Skeletal muscle satellite cell (primary cell): ENCODE results near the gene ZDHHC13.
A peak's percentile ranks its signal among the peaks of the same experiment; 100 is the strongest.

Source experiments
- H3K27me3 ChIP-seq: 2 replicates; pipeline ENCODE4 v1.7.0; 2013; ENCODE audit warnings: low read length; ENCODE audit not compliant: control insufficient read depth, insufficient read depth
- H3K36me3 ChIP-seq: 2 replicates; pipeline ENCODE4 v1.7.0; 2013; ENCODE audit warnings: mild to moderate bottlenecking, control low read depth, low read length; ENCODE audit not compliant: insufficient read depth
- H3K4me1 ChIP-seq: 2 replicates; pipeline ENCODE4 v1.7.0; 2013; ENCODE audit warnings: low read length; ENCODE audit not compliant: control insufficient read depth, insufficient read depth
- H3K4me2 ChIP-seq: 2 replicates; pipeline ENCODE4 v1.7.0; 2013; ENCODE audit warnings: mild to moderate bottlenecking, low read length
- H3K4me3 ChIP-seq: 2 replicates; pipeline ENCODE4 v1.7.0; 2013; ENCODE audit warnings: low read length
- H3K9ac ChIP-seq: 2 replicates; pipeline ENCODE4 v1.7.0; 2013; ENCODE audit warnings: mild to moderate bottlenecking, low read depth, low read length, moderate library complexity
- H3K9me3 ChIP-seq: replicated peaks from 2 replicates; pipeline ENCODE4 v1.7.0; 2013; ENCODE audit warnings: mild to moderate bottlenecking, control low read depth, low read length

Gene ZDHHC13

GRCh38 chr11:19083166-19083565 lies 33.8 kb upstream of the ZDHHC13 start:
- Histone ChIP-seq H3K9me3 (no peaks in the 10 kb centered on the region), H3K4me2 (no peak overlapping the region), H3K36me3 (no peaks in the 10 kb centered on the region), H3K27me3 (no peaks in the 10 kb centered on the region), H3K9ac (no peak overlapping the region), H3K4me1 (peaks cover 40% of the 10 kb centered on the region), H3K4me3 (no peak overlapping the region)

- Histone ChIP-seq H3K9ac (no peak overlapping the region), H3K9me3 (no peaks in the 10 kb centered on the region), H3K4me3 (no peak overlapping the region), H3K4me2 (no peak overlapping the region), H3K4me1 (peaks cover 29% of the 10 kb centered on the region), H3K36me3 (no peaks in the 10 kb centered on the region), H3K27me3 (no peaks in the 10 kb centered on the region)
These were observed 32.2 kb upstream of the ZDHHC13 start for GRCh38 chr11:19084661-19085315.

GRCh38 chr11:19087658-19088057 lies 29.3 kb upstream of the ZDHHC13 start:
- peaks cover 16% of the 10 kb centered on the region for H3K4me1 ChIP-seq
- H3K9me3 ChIP-seq = no peaks in the 10 kb centered on the region
- no peaks in the 10 kb centered on the region for H3K36me3 ChIP-seq
- H3K27me3 ChIP-seq = no peaks in the 10 kb centered on the region
- no peak overlapping the region for H3K9ac ChIP-seq
- H3K4me3 ChIP-seq = no peak overlapping the region
- peak overlapping the region; percentile 53 for H3K4me2 ChIP-seq

- H3K4me3 ChIP-seq = no peak overlapping the region
- H3K27me3 ChIP-seq = no peaks in the 10 kb centered on the region
- H3K4me1 ChIP-seq = peaks cover 16% of the 10 kb centered on the region
- H3K9me3 ChIP-seq = no peaks in the 10 kb centered on the region
- H3K9ac ChIP-seq = no peak overlapping the region
- no peaks in the 10 kb centered on the region for H3K36me3 ChIP-seq
- H3K4me2 ChIP-seq = no peak overlapping the region
These were observed 28.2 kb upstream of the ZDHHC13 start for GRCh38 chr11:19088791-19089190.

GRCh38 chr11:19089421-19089820 lies 27.5 kb upstream of the ZDHHC13 start:
- no peaks in the 10 kb centered on the region for H3K36me3 ChIP-seq
- H3K4me2 ChIP-seq = no peak overlapping the region
- H3K9ac ChIP-seq = no peak overlapping the region
- peaks cover 22% of the 10 kb centered on the region for H3K4me1 ChIP-seq
- no peaks in the 10 kb centered on the region for H3K9me3 ChIP-seq
- no peaks in the 10 kb centered on the region for H3K27me3 ChIP-seq
- no peak overlapping the region for H3K4me3 ChIP-seq

- Histone ChIP-seq H3K4me1 (peaks cover 22% of the 10 kb centered on the region), H3K9ac (no peak overlapping the region), H3K4me2 (no peak overlapping the region), H3K9me3 (no peaks in the 10 kb centered on the region), H3K36me3 (no peaks in the 10 kb centered on the region), H3K27me3 (peaks cover 5% of the 10 kb centered on the region), H3K4me3 (no peak overlapping the region)
These were observed 25.6 kb upstream of the ZDHHC13 start for GRCh38 chr11:19091366-19091765.

GRCh38 chr11:19092342-19092741 lies 24.6 kb upstream of the ZDHHC13 start:
- Histone ChIP-seq H3K36me3 (no peaks in the 10 kb centered on the region), H3K9ac (no peak overlapping the region), H3K4me1 (peaks cover 18% of the 10 kb centered on the region), H3K27me3 (peaks cover 15% of the 10 kb centered on the region), H3K4me2 (no peak overlapping the region), H3K4me3 (no peak overlapping the region), H3K9me3 (no peaks in the 10 kb centered on the region)

GRCh38 chr11:19092850-19093249 lies 24.1 kb upstream of the ZDHHC13 start:
- peaks cover 20% of the 10 kb centered on the region for H3K27me3 ChIP-seq
- H3K9ac ChIP-seq = no peak overlapping the region
- peaks cover 13% of the 10 kb centered on the region for H3K4me1 ChIP-seq
- H3K9me3 ChIP-seq = no peaks in the 10 kb centered on the region
- H3K4me2 ChIP-seq = no peak overlapping the region
- no peak overlapping the region for H3K4me3 ChIP-seq
- no peaks in the 10 kb centered on the region for H3K36me3 ChIP-seq

GRCh38 chr11:19093976-19094375 lies 23.0 kb upstream of the ZDHHC13 start:
- Histone ChIP-seq H3K9me3 (no peaks in the 10 kb centered on the region), H3K4me1 (peaks cover 7% of the 10 kb centered on the region), H3K27me3 (peaks cover 26% of the 10 kb centered on the region), H3K4me2 (peak overlapping the region; percentile 38), H3K36me3 (no peaks in the 10 kb centered on the region), H3K4me3 (no peak overlapping the region), H3K9ac (no peak overlapping the region)

- peaks cover 35% of the 10 kb centered on the region for H3K27me3 ChIP-seq
- H3K36me3 ChIP-seq = no peaks in the 10 kb centered on the region
- no peak overlapping the region for H3K4me2 ChIP-seq
- no peak overlapping the region for H3K4me3 ChIP-seq
- peaks cover 7% of the 10 kb centered on the region for H3K4me1 ChIP-seq
- H3K9me3 ChIP-seq = no peaks in the 10 kb centered on the region
- H3K9ac ChIP-seq = no peak overlapping the region
These were observed 22.1 kb upstream of the ZDHHC13 start for GRCh38 chr11:19094859-19095258.

- Histone ChIP-seq H3K27me3 (peaks cover 62% of the 10 kb centered on the region), H3K4me1 (peaks cover 17% of the 10 kb centered on the region), H3K36me3 (no peaks in the 10 kb centered on the region), H3K9me3 (no peaks in the 10 kb centered on the region), H3K4me2 (no peak overlapping the region), H3K4me3 (no peak overlapping the region), H3K9ac (no peak overlapping the region)
These were observed 17.9 kb upstream of the ZDHHC13 start for GRCh38 chr11:19099093-19099492.

- H3K27me3 ChIP-seq = peaks cover 78% of the 10 kb centered on the region
- no peaks in the 10 kb centered on the region for H3K36me3 ChIP-seq
- H3K4me3 ChIP-seq = no peak overlapping the region
- no peaks in the 10 kb centered on the region for H3K9me3 ChIP-seq
- no peak overlapping the region for H3K4me2 ChIP-seq
- H3K4me1 ChIP-seq = peaks cover 14% of the 10 kb centered on the region
- no peak overlapping the region for H3K9ac ChIP-seq
These were observed 16.1 kb upstream of the ZDHHC13 start for GRCh38 chr11:19100885-19101284.
